Small intestine (tissue), 7 donors: Measurements from ENCODE around the gene ATP12A. TPM values are rescaled to one million over a fixed set of nuclear protein-coding genes. Genes with fewer than 3 reads are reported as not detected.
A peak's percentile ranks its signal among the peaks of the same experiment; 100 is the strongest.

Experiments used
- DNase-seq, 2 donors: peaks; one replicate each; pipeline versions ENCODE4 v3.0.0 to v3.0.0-alpha.2; 2013
- FAIRE-seq: peaks from 2 replicates; lab custom pipeline; 2012; peaks lifted over from hg19 to GRCh38; lab: Jason Lieb, UNC
- H3K27ac ChIP-seq, 3 donors: one replicate each; pipeline ENCODE4 v1.5.1; 2013; ENCODE audit warnings: low read length in 2 of 3, mild to moderate bottlenecking in 2 of 3, control low read depth in 1 of 3, inconsistent platforms in 1 of 3, low read depth in 1 of 3, moderate library complexity in 1 of 3
- H3K27me3 ChIP-seq, 3 donors: one replicate each; pipeline ENCODE4 v1.6.1; 2013; ENCODE audit warnings: low read length in 3 of 3, inconsistent platforms in 1 of 3; ENCODE audit not compliant: control insufficient read depth in 3 of 3, insufficient read depth in 3 of 3
- H3K36me3 ChIP-seq, 3 donors: one replicate each; pipeline ENCODE4 v1.6.1; 2013; ENCODE audit warnings: low read length in 3 of 3, inconsistent platforms in 1 of 3, low read depth in 1 of 3, mild to moderate bottlenecking in 1 of 3, moderate library complexity in 1 of 3; ENCODE audit not compliant: control insufficient read depth in 3 of 3, insufficient read depth in 2 of 3
- H3K4me1 ChIP-seq, 3 donors: one replicate each; pipeline ENCODE4 v1.6.1; 2013; ENCODE audit warnings: low read length in 2 of 3, inconsistent platforms in 1 of 3, low read depth in 1 of 3, mild to moderate bottlenecking in 1 of 3, moderate library complexity in 1 of 3; ENCODE audit not compliant: control insufficient read depth in 3 of 3, insufficient read depth in 2 of 3
- H3K4me3 ChIP-seq, 3 donors: one replicate each; pipeline ENCODE4 v1.5.1; 2013; ENCODE audit warnings: low read length in 3 of 3, control low read depth in 1 of 3, inconsistent platforms in 1 of 3, low read depth in 1 of 3, mild to moderate bottlenecking in 1 of 3, moderate library complexity in 1 of 3
- H3K9me3 ChIP-seq, 2 donors: one replicate each; pipeline ENCODE4 v1.6.1; 2013; ENCODE audit warnings: low read depth in 1 of 2, low read length in 1 of 2; ENCODE audit not compliant: control insufficient read depth in 2 of 2, insufficient read depth in 1 of 2
- WGBS, 3 donors: extraction: QIAGEN DNeasy Blood & Tissue Kit; methylation state at CpG; one replicate each; pipeline ENCODE4 v1.1.7; 2013; 5-methylcytosine and 5-hydroxymethylcytosine counted together
- polyA plus RNA-seq, 4 donors: library from polyadenylated mRNA; stranded (reverse) in 3 of 4; unstranded in 1 of 4; fragments of 200-250 nt in 3 of 4; fragments of 120-200 nt in 1 of 4; gene quantifications; one replicate each; pipeline versions ENCODE4 v1.2.1 to v1.2.3, GENCODE V29; 2013
- donor health status: healthy with polysubstance abuse.
- donor health status: control.
- donor health status: control.
- donor health status: Bipolar disorder and iron deficiency.
- donor health status: healthy.

Gene ATP12A
- polyA plus RNA-seq, 4 donors, result 0.01 TPM; not detected in 3

DNA sequence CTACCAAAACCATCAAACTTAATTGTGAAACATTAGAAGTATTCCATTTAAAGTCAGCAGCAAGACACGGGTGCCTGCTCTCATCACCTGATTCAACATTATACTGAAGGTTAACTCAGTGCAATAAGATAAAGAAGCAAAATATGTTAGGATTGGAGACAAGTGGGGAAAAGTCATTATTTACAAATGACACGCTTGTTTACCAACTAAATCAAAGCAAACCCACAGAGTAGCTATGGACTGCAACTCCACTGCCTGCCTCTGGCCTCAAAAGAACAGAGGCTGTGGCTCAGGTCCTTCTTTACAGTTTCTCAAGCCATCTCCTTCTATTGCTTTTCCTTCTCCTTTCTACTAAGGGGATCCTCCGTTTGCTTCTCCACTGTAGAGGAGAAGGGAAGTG lies 21.0 kb upstream of the ATP12A start:
- no peak overlapping the region for H3K27ac ChIP-seq
- H3K36me3 ChIP-seq, result no peaks in the 10 kb centered on the region
- H3K27me3 ChIP-seq, result no peaks in the 10 kb centered on the region
- FAIRE-seq, result no peak
- no peak overlapping the region for H3K4me3 ChIP-seq
- DNase-seq, result no peak
- 60 to 76% (median 65%) methylated on average over 3 of the region's 3 CpGs for WGBS, 3 donors
- H3K9me3 ChIP-seq, result no peaks in the 10 kb centered on the region
- H3K4me1 ChIP-seq, result peaks cover 0 to 26% (median 0%) of the 10 kb centered on the region in 3 donors

- H3K27me3 ChIP-seq, result no peaks in the 10 kb centered on the region
- H3K36me3 ChIP-seq, result no peaks in the 10 kb centered on the region
- no peak overlapping the region for H3K27ac ChIP-seq
- DNase-seq, result peak; percentile 35 to 61
- peaks cover 0 to 26% (median 0%) of the 10 kb centered on the region in 3 donors for H3K4me1 ChIP-seq
- no peak for FAIRE-seq
- no peaks in the 10 kb centered on the region for H3K9me3 ChIP-seq
- WGBS, 3 donors, result 13 to 43% (median 22%) methylated on average over 4 of the region's 4 CpGs
- no peak overlapping the region for H3K4me3 ChIP-seq
Measured at GRCh38 chr13:24660023-24660741, 20.0 kb upstream of the ATP12A start.

- FAIRE-seq (no peak), DNase-seq (no peak)
- 77 to 80% (median 78%) methylated on average over 5 of the region's 5 CpGs for WGBS, 3 donors
- Histone ChIP-seq H3K27ac (no peak overlapping the region), H3K27me3 (no peaks in the 10 kb centered on the region), H3K4me1 (peaks cover 0 to 26% (median 0%) of the 10 kb centered on the region in 3 donors), H3K36me3 (no peaks in the 10 kb centered on the region), H3K4me3 (no peak overlapping the region), H3K9me3 (no peaks in the 10 kb centered on the region)
Measured at GRCh38 chr13:24661713-24662112, 18.5 kb upstream of the ATP12A start.

DNA sequence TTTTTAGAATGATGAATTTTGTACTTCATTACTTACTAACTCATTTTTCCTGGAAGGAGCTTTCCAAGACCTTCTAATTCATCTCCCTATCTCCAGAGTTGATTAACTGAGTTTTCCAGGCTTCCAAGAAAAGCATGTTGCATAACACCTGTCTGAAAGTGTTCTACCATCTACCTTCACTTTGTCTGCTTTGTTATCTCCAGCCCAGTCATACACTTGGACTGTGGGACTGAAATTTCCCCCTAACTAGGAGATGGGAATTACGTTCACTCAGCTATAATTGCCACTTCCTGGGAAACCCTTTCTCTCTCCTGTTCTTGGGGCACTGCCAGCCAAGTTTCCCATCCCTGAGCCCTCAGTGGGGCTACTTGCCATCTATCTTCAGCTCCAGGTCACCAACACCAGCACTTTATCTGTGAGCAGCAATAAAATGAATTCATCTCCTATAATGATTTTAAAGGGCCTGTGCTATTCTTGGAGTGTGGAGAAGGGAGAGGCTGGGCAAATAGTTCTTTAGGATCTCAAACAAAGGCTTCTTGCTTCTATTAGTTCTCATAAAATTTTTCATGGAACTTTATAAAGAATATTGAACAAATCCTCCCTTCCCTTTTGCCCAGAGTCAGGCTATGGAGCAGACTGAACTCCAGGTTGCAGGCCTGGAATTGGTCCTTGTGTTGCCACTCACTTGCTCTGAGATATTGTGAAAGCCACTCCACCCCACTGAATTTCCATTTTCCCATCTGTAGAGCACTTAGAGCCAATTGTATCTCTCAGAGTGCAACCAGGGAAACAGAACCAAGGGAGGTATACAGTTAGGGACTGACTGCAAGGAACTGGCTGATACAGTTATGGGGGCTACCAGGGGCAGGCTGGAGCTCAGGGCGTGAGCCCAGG lies 17.8 kb upstream of the ATP12A start:
- Histone ChIP-seq H3K27ac (peak overlapping the region in 1 of 3 donors; percentile 62), H3K4me1 (peaks cover 0 to 26% (median 0%) of the 10 kb centered on the region in 3 donors), H3K4me3 (no peak overlapping the region), H3K27me3 (no peaks in the 10 kb centered on the region), H3K9me3 (no peaks in the 10 kb centered on the region), H3K36me3 (no peaks in the 10 kb centered on the region)
- FAIRE-seq, result no peak
- 61 to 82% (median 66%) methylated on average over 2 of the region's 2 CpGs for WGBS, 3 donors
- peak in 1 of 2 donors; percentile 79 for DNase-seq

GRCh38 chr13:24663089-24663395 lies 17.2 kb upstream of the ATP12A start:
- Histone ChIP-seq H3K4me3 (no peak overlapping the region), H3K36me3 (no peaks in the 10 kb centered on the region), H3K27ac (peak overlapping the region in 1 of 3 donors; percentile 62), H3K4me1 (peaks cover 0 to 26% (median 0%) of the 10 kb centered on the region in 3 donors), H3K9me3 (no peaks in the 10 kb centered on the region), H3K27me3 (no peaks in the 10 kb centered on the region)
- DNase-seq (no peak), FAIRE-seq (no peak)
- 80 to 87% (median 81%) methylated on average over 4 of the region's 4 CpGs for WGBS, 3 donors

DNA sequence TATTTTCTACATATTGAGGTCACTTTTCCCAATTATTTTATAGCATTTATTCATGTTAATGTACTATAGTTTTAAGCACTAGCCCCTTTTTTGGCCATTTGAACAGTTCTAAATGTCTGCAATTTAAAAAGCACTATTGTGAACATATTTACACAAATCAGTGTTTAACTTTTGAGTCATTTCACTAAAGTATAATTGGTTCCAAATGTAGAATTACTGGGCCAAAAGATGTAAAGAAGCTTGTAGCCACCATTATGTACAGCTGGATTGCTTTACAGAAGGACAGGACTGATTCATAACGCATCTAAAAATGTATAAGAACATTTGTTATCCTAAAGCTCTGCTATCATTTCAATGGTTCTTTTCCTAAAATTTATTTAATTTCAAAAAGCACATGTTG lies 16.6 kb upstream of the ATP12A start:
- DNase-seq (no peak), FAIRE-seq (no peak)
- 80 to 94% (median 88%) methylated on average over 1 of the region's 1 CpG for WGBS, 3 donors
- H3K36me3 ChIP-seq, result no peaks in the 10 kb centered on the region
- H3K27me3 ChIP-seq, result no peaks in the 10 kb centered on the region
- no peak overlapping the region for H3K27ac ChIP-seq
- H3K4me1 ChIP-seq, result peaks cover 0 to 26% (median 0%) of the 10 kb centered on the region in 3 donors
- H3K4me3 ChIP-seq, result no peak overlapping the region
- no peaks in the 10 kb centered on the region for H3K9me3 ChIP-seq

DNA sequence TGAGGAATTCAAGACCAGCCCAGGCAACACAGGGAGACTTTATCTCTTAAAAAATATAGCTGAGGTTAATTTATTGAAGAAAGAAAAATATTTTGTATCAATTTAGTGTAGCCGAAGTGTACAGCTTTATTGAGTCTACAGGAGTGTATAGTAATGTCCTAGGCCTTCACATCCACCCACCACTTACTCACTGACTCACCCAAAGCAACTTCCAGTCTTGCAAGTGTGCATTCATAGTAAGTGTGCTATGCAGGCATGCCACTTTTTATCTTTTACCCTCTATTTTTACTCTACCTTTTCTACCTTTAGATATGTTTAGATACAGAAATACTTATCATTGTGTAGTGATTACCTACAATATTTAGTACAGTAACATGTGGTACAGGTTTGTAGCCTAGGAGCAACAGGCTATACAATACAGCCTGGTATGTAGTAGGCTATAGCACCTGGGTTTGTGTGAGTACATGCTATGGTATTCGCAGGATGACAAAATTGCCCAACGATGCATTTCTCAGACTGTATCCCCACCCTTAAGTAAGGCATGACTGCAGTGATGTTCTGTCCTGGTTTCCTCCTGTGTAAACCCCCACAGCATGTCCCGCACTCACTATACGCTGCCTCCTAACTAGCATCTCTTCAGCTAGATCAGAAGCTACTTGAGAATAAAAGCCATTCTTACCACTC lies 15.3 kb upstream of the ATP12A start:
- WGBS, 3 donors, result 75 to 92% (median 90%) methylated on average over 5 of the region's 5 CpGs
- DNase-seq (no peak), FAIRE-seq (no peak)
- no peak overlapping the region for H3K4me3 ChIP-seq
- no peaks in the 10 kb centered on the region for H3K27me3 ChIP-seq
- no peaks in the 10 kb centered on the region for H3K36me3 ChIP-seq
- H3K27ac ChIP-seq, result no peak overlapping the region
- H3K9me3 ChIP-seq, result no peaks in the 10 kb centered on the region
- peaks cover 0 to 21% (median 0%) of the 10 kb centered on the region in 3 donors for H3K4me1 ChIP-seq

GRCh38 chr13:24668511-24668910 lies 11.7 kb upstream of the ATP12A start:
- H3K9me3 ChIP-seq, result no peaks in the 10 kb centered on the region
- DNase-seq, result no peak
- H3K36me3 ChIP-seq, result no peaks in the 10 kb centered on the region
- no peak for FAIRE-seq
- WGBS, 3 donors, result 89 to 92% (median 91%) methylated on average over 4 of the region's 4 CpGs
- peaks cover 0 to 18% (median 0%) of the 10 kb centered on the region in 3 donors for H3K4me1 ChIP-seq
- no peak overlapping the region for H3K27ac ChIP-seq
- H3K4me3 ChIP-seq, result no peak overlapping the region
- no peaks in the 10 kb centered on the region for H3K27me3 ChIP-seq
